Right lobe of liver (tissue), 6 donors: ENCODE results near the gene TRMT61A. TPM values are rescaled to one million over a fixed set of nuclear protein-coding genes. Genes with fewer than 3 reads are reported as not detected.

Source experiments
- ATAC-seq, 4 donors: fragments of 200-7000 bp; cut with Tn5 transposase; one replicate each; pipeline ENCODE4 v1.9.1; 2020; ENCODE audit warnings: mild to moderate bottlenecking in 4 of 4, moderate library complexity in 4 of 4
- DNase-seq, 3 donors: peaks; one replicate each; pipeline ENCODE4 v3.0.0-alpha.2; 2020
- H3K27ac ChIP-seq, 3 donors: fragments of 200-600 bp; one replicate each; pipeline ENCODE4 v1.8.0; 2022
- H3K27me3 ChIP-seq, 2 donors: fragments of 200-600 bp; one replicate each; pipeline ENCODE4 v1.8.0; 2022
- H3K36me3 ChIP-seq, 4 donors: fragments of 200-600 bp; sonication (generic) in 1 of 4; one replicate each; pipeline versions ENCODE4 v1.5.1 to v1.8.0; 2017 to 2022; ENCODE audit warnings: control low read depth in 1 of 4
- H3K4me1 ChIP-seq, 4 donors: fragments of 200-600 bp; sonication (generic) in 1 of 4; one replicate each; pipeline versions ENCODE4 v1.5.1 to v1.8.0; 2017 to 2022; ENCODE audit warnings: control low read depth in 1 of 4
- H3K4me3 ChIP-seq, 3 donors: fragments of 200-600 bp; one replicate each; pipeline ENCODE4 v1.8.0; 2022
- H3K9me3 ChIP-seq, 4 donors: fragments of 200-600 bp; sonication (generic) in 1 of 4; one replicate each; pipeline versions ENCODE4 v1.5.1 to v1.8.0; 2017 to 2022; ENCODE audit warnings: control low read depth in 1 of 4
- POLR2A ChIP-seq: fragments of 450-650 bp; IDR thresholded peaks from one replicate; pipeline ENCODE4 v1.6.1; 2017; ENCODE audit warnings: antibody characterized with exemption, mild to moderate bottlenecking
- WGBS: methylation state at CpG from one replicate; pipeline ENCODE4 v1.1.6; 2018; ENCODE audit warnings: low coverage, low lambda C conversion rate; ENCODE audit not compliant: insufficient coverage; ENCODE audit errors: missing lambda C conversion rate; 5-methylcytosine and 5-hydroxymethylcytosine counted together
- intact Hi-C, 2 donors: fragments of 100-400 bp; cut with DNase I; formaldehyde crosslinking; loops; one replicate each; pipeline versions ENCODE4 v1.11.2 to v1.14.1; 2022
- total RNA-seq, 6 experiments: library from RNA; depleted of rRNA in 2 of 6; stranded (reverse); fragments of >200 nt in 2 of 6; fragmentation: NEBNext Ultra II Directional in 3 of 6; extraction: Animal tissue kit (Norgen Biotek cat#: 25700) in 3 of 6; gene quantifications; one replicate each; pipeline versions ENCODE4 v1.1.0 to v1.2.4, GENCODE V29; 2016 to 2023
- TF ChIP-seq, protein P1 (sequence below), 4 donors: fragments of 200-600 bp in 3 of 4; fragments of 450-650 bp in 1 of 4; IDR thresholded peaks; one replicate each; pipeline versions ENCODE4 v1.5.1 to v1.8.0; 2016 to 2022; ENCODE audit warnings: antibody characterized with exemption in 4 of 4, mild to moderate bottlenecking in 2 of 4
- donor health status: DM: no; HTN: yes; CAD: no.
- donor health status: DM: no; HTN: no; CAD: no.
- donor health status: DM: no; HTN: no; CAD: no.
- donor health status: DM: no; HTN: yes; CAD: no.
- donor health status: DM: no; HTN: yes; CAD: no.

Gene TRMT61A
- total RNA-seq, 6 experiments from 2014 or later, result 3.8 to 12.1 (median 4.8) TPM

DNA sequence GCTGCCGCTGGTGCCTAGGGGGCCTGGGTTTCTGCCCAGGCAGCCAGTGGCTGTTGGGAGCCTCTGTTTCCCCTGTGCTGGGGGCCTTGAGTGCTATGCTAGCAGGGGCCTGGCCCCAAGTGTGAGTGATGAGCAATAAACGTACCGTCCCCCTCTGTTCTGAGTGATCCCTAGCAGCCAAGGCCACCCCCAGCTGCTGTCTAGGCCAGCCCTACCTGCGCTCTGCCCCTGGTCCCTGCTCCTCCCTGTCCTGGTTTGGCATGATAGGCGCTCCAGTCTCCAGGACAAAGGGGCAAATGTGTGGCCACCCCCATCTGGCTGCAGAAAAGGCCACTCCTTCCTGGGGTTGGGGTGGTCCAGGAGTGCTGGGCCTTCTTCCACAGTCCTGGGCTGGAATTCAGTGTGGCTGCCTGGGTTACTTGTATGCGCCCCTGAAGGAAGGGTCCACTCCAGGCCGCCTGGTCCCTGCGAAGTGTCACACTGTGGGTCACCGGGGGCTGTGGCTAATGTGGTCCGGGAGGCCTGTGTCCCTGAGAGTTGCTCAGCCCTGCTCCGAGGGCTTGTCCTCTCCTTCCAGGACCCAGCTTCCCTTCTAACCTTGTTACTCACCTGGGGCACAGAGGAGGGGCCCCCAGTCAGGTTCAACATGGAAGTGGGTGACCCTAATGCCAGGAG, 7.0 kb downstream of the TRMT61A start:
- H3K27me3 ChIP-seq, result no peaks in the 10 kb centered on the region
- no CpG with 5 or more reads among the region's 11 CpGs for WGBS
- no peak overlapping the region for H3K4me3 ChIP-seq
- H3K9me3 ChIP-seq, result no peaks in the 10 kb centered on the region
- no peak for ATAC-seq
- no peaks in the 10 kb centered on the region for H3K36me3 ChIP-seq
- no peak for DNase-seq
- intact Hi-C loops, result no loop called here
- no peak for TF ChIP-seq POLR2A
- TF ChIP-seq, protein P1, sequence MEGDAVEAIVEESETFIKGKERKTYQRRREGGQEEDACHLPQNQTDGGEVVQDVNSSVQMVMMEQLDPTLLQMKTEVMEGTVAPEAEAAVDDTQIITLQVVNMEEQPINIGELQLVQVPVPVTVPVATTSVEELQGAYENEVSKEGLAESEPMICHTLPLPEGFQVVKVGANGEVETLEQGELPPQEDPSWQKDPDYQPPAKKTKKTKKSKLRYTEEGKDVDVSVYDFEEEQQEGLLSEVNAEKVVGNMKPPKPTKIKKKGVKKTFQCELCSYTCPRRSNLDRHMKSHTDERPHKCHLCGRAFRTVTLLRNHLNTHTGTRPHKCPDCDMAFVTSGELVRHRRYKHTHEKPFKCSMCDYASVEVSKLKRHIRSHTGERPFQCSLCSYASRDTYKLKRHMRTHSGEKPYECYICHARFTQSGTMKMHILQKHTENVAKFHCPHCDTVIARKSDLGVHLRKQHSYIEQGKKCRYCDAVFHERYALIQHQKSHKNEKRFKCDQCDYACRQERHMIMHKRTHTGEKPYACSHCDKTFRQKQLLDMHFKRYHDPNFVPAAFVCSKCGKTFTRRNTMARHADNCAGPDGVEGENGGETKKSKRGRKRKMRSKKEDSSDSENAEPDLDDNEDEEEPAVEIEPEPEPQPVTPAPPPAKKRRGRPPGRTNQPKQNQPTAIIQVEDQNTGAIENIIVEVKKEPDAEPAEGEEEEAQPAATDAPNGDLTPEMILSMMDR (IDR thresholded peaks at IDR 0.05), result no peak
- H3K27ac ChIP-seq, result no peak overlapping the region
- H3K4me1 ChIP-seq, result no peaks in the 10 kb centered on the region

DNA sequence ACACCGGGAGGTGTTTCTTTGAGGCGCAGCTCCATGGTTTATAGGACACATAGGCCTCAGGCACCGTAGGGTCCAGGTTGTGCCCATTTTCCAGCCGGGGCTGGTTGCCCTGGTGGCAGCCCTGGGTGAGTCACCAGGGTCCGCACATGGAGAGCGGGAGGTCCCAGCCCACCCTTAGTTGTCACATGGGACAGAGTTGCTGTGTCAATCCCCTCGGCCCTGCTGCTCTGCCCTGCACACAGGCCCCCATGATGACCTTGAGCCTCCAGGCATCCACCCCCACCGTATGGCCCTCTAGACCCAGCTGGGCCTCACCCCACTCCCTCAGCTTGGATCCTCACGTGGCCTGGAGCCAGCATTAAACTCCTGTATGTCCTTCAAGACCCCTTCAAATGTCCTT, 7.7 kb downstream of the TRMT61A start:
- no peak for DNase-seq

DNA sequence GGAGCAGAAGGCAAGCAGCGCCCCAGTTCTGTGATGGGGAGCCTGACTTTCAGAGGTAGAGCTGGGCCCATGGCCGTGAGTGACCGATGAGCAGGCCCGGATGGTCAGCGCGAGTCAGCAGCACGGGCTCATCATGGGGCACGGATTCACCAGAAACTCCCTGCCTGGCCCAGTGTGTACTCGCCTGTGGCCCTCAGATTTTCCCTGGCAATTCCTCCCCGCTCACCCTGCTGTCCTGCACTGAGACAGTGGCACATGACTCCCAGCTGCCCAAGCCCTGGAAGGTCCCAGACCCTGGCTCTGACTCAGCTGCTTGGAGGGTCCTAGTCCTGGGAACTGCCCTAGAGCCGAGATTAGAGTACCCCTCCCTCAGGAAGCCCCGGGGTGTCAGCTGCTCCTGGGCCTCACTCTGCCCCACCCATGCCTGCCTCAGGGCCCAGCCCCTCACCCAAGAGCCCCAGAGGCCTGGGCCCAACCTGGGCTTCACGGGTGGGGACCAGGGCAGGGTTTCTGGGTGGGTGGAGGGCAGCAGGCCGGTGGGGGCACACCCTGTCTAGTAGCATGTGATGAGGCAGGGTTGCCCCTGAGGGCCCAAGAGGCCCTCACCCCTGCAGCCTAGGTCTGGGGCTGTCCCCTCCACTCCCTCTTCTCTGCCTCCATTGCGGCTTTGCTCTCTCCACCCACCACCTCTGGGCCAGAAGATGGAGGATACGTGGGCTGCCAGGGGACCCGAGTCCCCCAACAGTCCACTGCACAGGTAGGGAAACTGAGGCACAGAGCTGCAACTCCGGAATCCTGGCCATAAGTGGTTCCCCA, 8.4 kb downstream of the TRMT61A start:
- Histone ChIP-seq H3K4me1 (no peaks in the 10 kb centered on the region), H3K4me3 (no peak overlapping the region), H3K27ac (no peak overlapping the region), H3K9me3 (no peaks in the 10 kb centered on the region), H3K36me3 (no peaks in the 10 kb centered on the region), H3K27me3 (no peaks in the 10 kb centered on the region)
- DNase-seq, result no peak
- WGBS, result 40% methylated on average over 1 of the region's 18 CpGs
- TF ChIP-seq, protein P1 (IDR thresholded peaks at IDR 0.05), result no peak
- TF ChIP-seq POLR2A, result no peak
- intact Hi-C loops, result no loop called here
- ATAC-seq, result peak in 1 of 4 donors; percentile 4

More for the DNA sequence above, 7.7 kb downstream of the TRMT61A start:
- Histone ChIP-seq H3K4me3 (no peak overlapping the region), H3K27me3 (no peaks in the 10 kb centered on the region), H3K9me3 (no peaks in the 10 kb centered on the region), H3K27ac (no peak overlapping the region), H3K36me3 (no peaks in the 10 kb centered on the region), H3K4me1 (no peaks in the 10 kb centered on the region)
- intact Hi-C loops, result no loop called here
- 40% methylated on average over 2 of the region's 9 CpGs for WGBS
- TF ChIP-seq POLR2A, result no peak
- TF ChIP-seq, protein P1 (IDR thresholded peaks at IDR 0.05), result no peak
- no peak for ATAC-seq

- Histone ChIP-seq H3K9me3 (no peaks in the 10 kb centered on the region), H3K36me3 (no peaks in the 10 kb centered on the region), H3K27ac (no peak overlapping the region), H3K27me3 (no peaks in the 10 kb centered on the region), H3K4me1 (no peaks in the 10 kb centered on the region), H3K4me3 (no peak overlapping the region)
- ATAC-seq (peak in 2 of 4 donors; percentile 2 to 5), DNase-seq (no peak)
- 9% methylated on average over 5 of the region's 30 CpGs for WGBS
- no peak for TF ChIP-seq POLR2A
- TF ChIP-seq, protein P1 (IDR thresholded peaks at IDR 0.05), result no peak
- intact Hi-C loops, result no loop called here
These were observed 9.5 kb downstream of the TRMT61A start for GRCh38 chr14:103538291-103539055.
